Muscle of leg (tissue), 11 donors: ENCODE measurements around the gene NRP2. TPM values are rescaled to one million over a fixed set of nuclear protein-coding genes. Genes with fewer than 3 reads are reported as not detected.
A peak's percentile ranks its signal among the peaks of the same experiment; 100 is the strongest.

Experiments
- DNase-seq: peaks from one replicate; pipeline ENCODE4 v3.0.0; 2013
- H3K27ac ChIP-seq: one replicate; pipeline ENCODE4 v1.5.1; 2013; ENCODE audit warnings: mild to moderate bottlenecking, low read length, control low read depth
- H3K27me3 ChIP-seq: one replicate; pipeline ENCODE4 v1.6.1; 2013; ENCODE audit warnings: low read length; ENCODE audit not compliant: control insufficient read depth, insufficient read depth
- H3K36me3 ChIP-seq: one replicate; pipeline ENCODE4 v1.6.1; 2013; ENCODE audit warnings: low read length; ENCODE audit not compliant: control insufficient read depth, insufficient read depth
- H3K4me1 ChIP-seq: one replicate; pipeline ENCODE4 v1.6.1; 2013; ENCODE audit warnings: low read length; ENCODE audit not compliant: control insufficient read depth, insufficient read depth
- H3K4me3 ChIP-seq: one replicate; pipeline ENCODE4 v1.5.1; 2013; ENCODE audit warnings: low read length, control low read depth
- H3K9me3 ChIP-seq: replicated peaks from 2 replicates; pipeline ENCODE4 v1.6.1; 2013; ENCODE audit warnings: low read depth, low read length; ENCODE audit not compliant: control insufficient read depth
- WGBS: methylation state at CpG from one replicate; pipeline ENCODE4 v1.1.5; 2013; ENCODE audit warnings: missing lambda C conversion rate; ENCODE audit not compliant: insufficient coverage; 5-methylcytosine and 5-hydroxymethylcytosine counted together
- polyA plus RNA-seq, 8 donors: library from polyadenylated mRNA; unstranded; fragments of 120-200 nt; gene quantifications; one replicate each; pipeline versions ENCODE4 v1.2.1 to v1.2.3, GENCODE V29; 2013; ENCODE audit warnings: inconsistent platforms in 1 of 8, low replicate concordance in 1 of 8; ENCODE audit not compliant: insufficient read length in 8 of 8, insufficient read depth in 1 of 8
- total RNA-seq: library from RNA; stranded (reverse); fragments of 120-200 nt; gene quantifications from one replicate; pipeline ENCODE4 v1.2.4, GENCODE V29; 2013

The NRP2 gene
- total and polyA plus RNA-seq, 9 donors = 11.6 to 27.9 (median 18.6) TPM

DNA sequence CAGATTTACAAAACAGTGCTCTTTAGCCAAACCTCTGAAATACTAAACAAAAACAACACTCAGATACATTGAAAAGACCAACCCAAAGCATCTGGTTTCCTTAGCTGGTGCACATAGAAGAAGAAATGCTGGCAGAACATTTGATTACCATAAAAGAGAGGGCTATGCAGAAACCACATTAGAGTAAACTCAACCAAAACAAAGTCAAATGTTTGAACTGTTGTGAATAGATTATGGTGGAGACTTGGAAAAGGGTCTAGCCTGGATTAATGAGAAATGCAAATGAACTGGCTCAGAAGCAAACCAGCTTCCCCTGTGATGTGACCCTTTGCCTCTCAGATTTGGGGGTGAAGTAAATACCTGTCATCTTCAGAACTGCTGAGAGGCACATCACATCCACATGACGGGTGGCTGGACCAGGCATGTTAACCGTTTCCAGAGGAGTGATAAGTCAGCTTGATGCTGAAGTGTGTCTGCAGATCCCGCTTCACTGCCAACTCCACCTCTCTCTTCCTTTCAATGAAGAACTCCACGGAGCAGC is 153.0 kb downstream of the NRP2 start:
- Histone ChIP-seq H3K27me3 (no peaks in the 10 kb centered on the region), H3K9me3 (peaks cover 7% of the 10 kb centered on the region), H3K4me3 (no peak overlapping the region), H3K27ac (no peak overlapping the region), H3K4me1 (peaks cover 7% of the 10 kb centered on the region), H3K36me3 (no peaks in the 10 kb centered on the region)
- 31% methylated on average over 3 of the region's 4 CpGs for WGBS
- DNase-seq = peak; percentile 49

GRCh38 chr2:205835923-205836322 is 153.6 kb downstream of the NRP2 start:
- Histone ChIP-seq H3K4me1 (peaks cover 7% of the 10 kb centered on the region), H3K27ac (no peak overlapping the region), H3K9me3 (peaks cover 7% of the 10 kb centered on the region), H3K36me3 (no peaks in the 10 kb centered on the region), H3K4me3 (no peak overlapping the region), H3K27me3 (no peaks in the 10 kb centered on the region)
- WGBS = no CpG with 5 or more reads among the region's 5 CpGs
- peak; percentile 40 for DNase-seq

- Histone ChIP-seq H3K9me3 (peaks cover 7% of the 10 kb centered on the region), H3K27me3 (no peaks in the 10 kb centered on the region), H3K27ac (no peak overlapping the region), H3K4me1 (peaks cover 7% of the 10 kb centered on the region), H3K36me3 (no peaks in the 10 kb centered on the region), H3K4me3 (no peak overlapping the region)
- no peak for DNase-seq
- WGBS = 83% methylated on average over 2 of the region's 13 CpGs
These were observed 154.3 kb downstream of the NRP2 start for GRCh38 chr2:205836477-205837221.

DNA sequence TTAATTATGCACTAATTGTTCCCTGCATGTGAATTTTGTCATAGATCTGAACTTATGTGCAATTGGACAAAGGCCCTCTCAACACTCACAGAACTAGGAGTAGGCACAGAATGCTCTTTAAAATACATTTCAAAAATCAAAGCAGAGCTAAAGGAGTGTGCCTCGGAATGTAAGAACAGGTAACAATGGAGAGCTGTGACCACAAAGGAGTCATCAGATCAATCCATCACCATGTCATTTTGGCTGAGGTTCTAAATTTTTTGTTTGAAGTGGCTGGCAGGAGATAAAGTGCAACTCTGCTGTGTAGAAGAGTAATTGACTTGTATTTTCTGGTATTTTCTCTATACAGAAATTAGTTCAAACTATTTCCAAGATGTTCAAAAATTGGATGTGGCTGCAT is 155.4 kb downstream of the NRP2 start:
- H3K27ac ChIP-seq = no peak overlapping the region
- DNase-seq = no peak
- H3K36me3 ChIP-seq = no peaks in the 10 kb centered on the region
- 60% methylated on average over 1 of the region's 1 CpG for WGBS
- H3K9me3 ChIP-seq = peaks cover 7% of the 10 kb centered on the region
- H3K4me1 ChIP-seq = peaks cover 7% of the 10 kb centered on the region
- H3K4me3 ChIP-seq = no peak overlapping the region
- H3K27me3 ChIP-seq = no peaks in the 10 kb centered on the region

DNA sequence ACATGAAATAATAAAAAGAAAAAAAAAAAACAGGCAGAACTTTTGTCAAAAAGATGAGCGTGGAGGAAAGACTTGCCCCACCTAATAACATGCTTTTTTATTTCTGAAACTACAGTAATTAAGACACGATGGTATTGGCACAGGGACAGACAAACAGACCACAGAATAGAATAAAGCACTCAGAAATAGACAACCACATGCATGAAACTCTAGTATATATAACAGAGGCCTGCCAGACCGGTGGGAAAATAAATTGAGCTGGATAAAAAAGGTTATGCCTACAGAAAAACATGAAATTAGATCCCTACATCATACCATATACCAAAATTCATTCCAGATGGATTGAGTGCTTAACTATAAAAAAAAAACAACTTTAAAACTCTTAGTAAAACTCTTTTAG is 163.1 kb downstream of the NRP2 start:
- Histone ChIP-seq H3K9me3 (no peaks in the 10 kb centered on the region), H3K4me1 (peaks cover 19% of the 10 kb centered on the region), H3K27me3 (peaks cover 2% of the 10 kb centered on the region), H3K4me3 (no peak overlapping the region), H3K27ac (no peak overlapping the region), H3K36me3 (no peaks in the 10 kb centered on the region)
- no peak for DNase-seq
- no CpG with 5 or more reads among the region's 3 CpGs for WGBS
